NB4 (cell line): Measurements from ENCODE around the gene MGLL.

Experiments
- CTCF ChIP-seq: IDR thresholded peaks from one replicate; pipeline ENCODE4 v1.5.1; 2012; ENCODE audit warnings: low read depth, low read length
- MAX ChIP-seq: IDR thresholded peaks from 2 replicates; pipeline ENCODE4 v1.6.1; 2011; ENCODE audit warnings: low read depth, low read length
- POLR2A ChIP-seq: IDR thresholded peaks from 2 replicates; pipeline ENCODE4 v1.6.1; 2011; ENCODE audit warnings: mild to moderate bottlenecking; ENCODE audit not compliant: insufficient read length; ENCODE audit errors: extremely low read depth

- no peak for TF ChIP-seq MAX
- TF ChIP-seq CTCF: no peak
- no peak for TF ChIP-seq POLR2A
These were observed 45.0 kb downstream of the MGLL start for GRCh38 chr3:127777332-127777731.
